Muscle of arm (tissue), 12 donors: ENCODE results near the gene PLOD1. TPM values are rescaled to one million over a fixed set of nuclear protein-coding genes. Genes with fewer than 3 reads are reported as not detected.

ENCODE experiments used
- polyA plus RNA-seq, 12 donors: library from polyadenylated mRNA; unstranded; fragments of 120-200 nt; gene quantifications; one replicate each; pipeline ENCODE4 v1.2.1, GENCODE V29; 2013; ENCODE audit not compliant: insufficient read length in 12 of 12

The PLOD1 gene
- polyA plus RNA-seq, 12 donors = 89.9 to 196 (median 146) TPM; not detected in 1

Other genes with a start within 250 kb of the PLOD1 start
- under 1 TPM in 10 of 12 donors, not detected in 2; 0.26 to 0.52 (median 0.35) TPM for gene DRAXIN, start 243.0 kb upstream of the PLOD1 start, polyA plus RNA-seq
- 10 to 100 TPM in 11 of 12 donors, not detected in 1; 14.0 to 24.3 (median 16.7) TPM for gene AGTRAP, start 198.6 kb upstream of the PLOD1 start, polyA plus RNA-seq
- 10 to 100 TPM in 1 of 12 donors, 1 to 10 TPM in 9, not detected in 2; 1.8 to 10.6 (median 5.7) TPM for gene C1orf167, start 172.5 kb upstream of the PLOD1 start, polyA plus RNA-seq
- gene MTHFR, start 128.8 kb upstream of the PLOD1 start, polyA plus RNA-seq = 100 to 1,000 TPM in 1 of 12 donors, 10 to 100 TPM in 11; 22.3 to 122 (median 38.6) TPM
- gene CLCN6, start 128.5 kb upstream of the PLOD1 start, polyA plus RNA-seq = 10 to 100 TPM in 10 of 12 donors, 1 to 10 TPM in 1, not detected in 1; 9.9 to 18.1 (median 14.6) TPM
- 10 to 100 TPM in 1 of 12 donors, 1 to 10 TPM in 7, under 1 TPM in 3, not detected in 1; 0.73 to 14.7 (median 1.5) TPM for gene NPPA, start 86.9 kb upstream of the PLOD1 start, polyA plus RNA-seq
- not detected for gene NPPB, start 75.8 kb upstream of the PLOD1 start, polyA plus RNA-seq
- gene KIAA2013, start 8.3 kb upstream of the PLOD1 start, polyA plus RNA-seq = 10 to 100 TPM in 11 of 12 donors, not detected in 1; 22.9 to 37.3 (median 28.4) TPM
- gene MFN2, start 45.7 kb downstream of the PLOD1 start, polyA plus RNA-seq = 10 to 100 TPM in 11 of 12 donors, not detected in 1; 54.4 to 78.5 (median 64.4) TPM
- 10 to 100 TPM in 11 of 12 donors, not detected in 1; 11.2 to 25.4 (median 15.1) TPM for gene MIIP, start 84.8 kb downstream of the PLOD1 start, polyA plus RNA-seq
- under 1 TPM in 9 of 12 donors, not detected in 3; 0.10 to 0.33 (median 0.22) TPM for gene TNFRSF8, start 128.6 kb downstream of the PLOD1 start, polyA plus RNA-seq
- 10 to 100 TPM in 5 of 12 donors, 1 to 10 TPM in 6, not detected in 1; 9.3 to 15.3 (median 9.9) TPM for gene TNFRSF1B, start 232.3 kb downstream of the PLOD1 start, polyA plus RNA-seq